EL (cell line): Measurements from ENCODE around the gene LRPPRC.
"Not testable (repeated sequence)": the region's sequence is repeated elsewhere in the genome, so short reads cannot be mapped to it uniquely, and the experiment has no call there.

Source experiments
- DNase-seq: peaks from one replicate; pipeline ENCODE4 v3.0.0-alpha.2; 2016

The LRPPRC gene

GRCh38 chr2:43995733-43996533 lies at the start of gene LRPPRC:
TSS of gene LRPPRC (minus strand) at chr2:43995989. CDS start at chr2:43995947, 42 bp downstream.
- peak; percentile 96 for DNase-seq

DNA sequence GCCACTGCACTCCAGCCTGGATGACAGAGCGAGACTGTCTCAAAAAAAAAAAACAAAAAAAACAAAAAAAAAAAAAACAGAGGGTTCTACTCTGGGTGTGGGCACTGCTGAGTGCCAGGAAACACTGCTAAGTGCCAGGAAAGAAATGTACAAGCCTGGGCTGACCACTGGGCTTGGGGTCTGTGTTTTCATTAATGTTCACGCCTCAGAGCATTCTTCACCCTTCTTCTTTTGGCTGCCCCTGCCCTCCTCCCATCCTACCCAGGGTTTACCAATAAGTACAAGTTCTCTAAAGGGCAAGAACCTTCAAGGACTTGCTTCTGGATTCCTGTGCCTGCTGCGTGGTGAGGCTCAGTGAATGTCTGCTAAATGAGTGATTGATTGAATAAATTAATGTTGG lies 49.3 kb upstream of the LRPPRC start:
- DNase-seq: no peak

GRCh38 chr2:44044281-44044720 lies 48.5 kb upstream of the LRPPRC start:
- DNase-seq: peak; percentile 84

GRCh38 chr2:44040365-44040764 lies 44.6 kb upstream of the LRPPRC start:
- DNase-seq: no peak

DNA sequence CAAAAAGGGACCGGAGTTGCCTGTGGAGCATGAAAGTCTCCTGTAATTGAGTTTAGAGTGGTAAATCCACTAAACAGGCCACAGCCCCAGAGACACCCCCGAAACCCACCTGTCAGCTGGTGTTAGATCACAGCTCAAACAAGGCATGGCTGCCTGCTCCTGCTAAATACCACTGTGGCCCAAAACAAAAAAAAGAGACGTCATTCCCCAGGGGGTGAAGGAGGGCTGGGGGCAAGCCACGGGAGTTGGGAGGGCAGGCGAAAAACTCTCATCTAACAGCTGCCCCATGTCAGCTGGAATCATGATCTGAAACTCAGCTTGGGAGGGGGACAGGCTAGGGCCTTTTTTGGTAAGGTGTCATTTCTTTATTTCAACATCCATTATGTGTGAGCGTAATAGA lies 42.5 kb upstream of the LRPPRC start:
- no peak for DNase-seq

DNA sequence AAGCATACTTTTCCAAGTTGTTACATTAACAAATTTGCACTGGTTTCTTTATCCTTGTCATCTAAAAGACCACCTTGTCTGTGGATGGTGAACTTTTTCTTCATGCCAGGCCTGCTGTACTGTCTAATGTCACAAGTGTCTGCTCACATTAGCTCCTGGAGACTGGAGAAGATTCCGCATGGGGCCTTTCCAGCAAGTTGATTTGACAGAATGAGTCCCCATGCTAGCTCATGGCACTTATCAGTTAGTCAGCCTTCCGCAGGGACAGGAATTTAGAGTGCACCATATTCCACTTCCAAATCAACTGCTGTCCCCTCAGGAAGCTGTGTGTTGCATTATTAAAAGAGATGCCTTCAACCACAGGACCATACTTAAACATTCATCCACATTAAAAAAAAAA lies 41.4 kb upstream of the LRPPRC start:
- no peak for DNase-seq

GRCh38 chr2:44033947-44034346 lies 38.2 kb upstream of the LRPPRC start:
- DNase-seq: no peak

GRCh38 chr2:44027076-44027475 lies 31.3 kb upstream of the LRPPRC start:
- DNase-seq: not testable (repeated sequence)

- peak; percentile 41 for DNase-seq
Observed at GRCh38 chr2:44016282-44016681, 20.5 kb upstream of the LRPPRC start.

GRCh38 chr2:44015239-44015638 lies 19.4 kb upstream of the LRPPRC start:
- DNase-seq: no peak

DNA sequence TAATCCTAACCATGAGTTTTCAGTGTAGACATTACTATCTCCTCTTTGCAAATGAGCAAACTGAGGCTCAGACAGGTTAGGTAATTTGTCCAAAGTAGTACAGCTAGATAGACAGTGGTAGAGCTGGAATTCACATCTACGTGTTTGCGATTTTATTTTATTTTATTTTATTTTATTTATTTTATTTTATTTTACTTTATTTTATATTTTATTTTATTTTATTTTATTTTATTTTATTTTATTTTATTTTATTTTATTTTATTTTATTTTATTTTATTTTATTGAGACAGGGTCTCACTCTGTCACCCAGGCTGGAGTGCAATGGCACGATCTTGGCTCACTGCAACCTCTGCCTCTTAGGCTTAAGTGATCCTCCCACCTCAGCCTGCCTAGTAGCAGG lies 17.4 kb upstream of the LRPPRC start:
- DNase-seq: not testable (repeated sequence)

GRCh38 chr2:44010266-44010665 lies 14.5 kb upstream of the LRPPRC start:
- no peak for DNase-seq

- no peak for DNase-seq
Observed at GRCh38 chr2:44009136-44009735, 13.4 kb upstream of the LRPPRC start.

DNA sequence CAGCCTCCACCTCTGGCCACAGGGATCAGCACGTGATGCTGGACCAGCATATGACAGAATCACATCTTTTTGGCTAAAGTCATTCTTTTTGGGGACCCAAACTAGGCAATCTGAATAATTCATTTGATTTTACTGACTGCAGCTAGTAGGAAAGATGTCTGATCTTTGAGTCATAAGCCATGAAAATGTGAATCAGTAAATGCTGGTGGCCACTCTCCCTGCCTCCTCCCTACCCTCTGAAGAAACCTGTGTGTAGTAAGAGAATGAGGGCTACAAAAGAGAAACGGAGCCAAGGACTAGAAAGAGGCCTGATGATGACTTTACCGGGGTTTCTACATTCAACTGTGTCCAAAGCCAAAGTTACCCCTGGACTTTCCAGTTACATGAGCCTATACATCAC lies 10.1 kb upstream of the LRPPRC start:
- DNase-seq: peak; percentile 41

- no peak for DNase-seq
Observed at GRCh38 chr2:44004735-44005602, 9.2 kb upstream of the LRPPRC start.

DNA sequence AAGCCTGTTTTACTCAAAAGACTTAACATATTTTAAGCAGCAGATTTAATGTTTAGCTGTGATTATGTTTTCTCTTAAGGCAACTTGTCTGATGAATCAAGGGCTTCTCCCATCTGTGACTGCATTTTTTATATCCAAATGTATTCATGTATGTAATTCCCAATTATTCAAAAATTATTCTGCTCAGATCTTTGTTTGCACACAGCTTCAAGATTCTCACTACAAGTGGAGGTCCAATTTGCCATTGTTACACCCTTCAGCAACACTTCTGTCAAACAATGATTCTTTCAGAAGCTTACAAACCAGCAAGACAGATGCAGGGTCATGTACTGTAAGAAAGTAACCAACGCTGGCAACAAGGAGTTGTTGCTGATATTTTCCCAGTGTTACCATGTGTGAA lies 5.9 kb upstream of the LRPPRC start:
- no peak for DNase-seq

DNA sequence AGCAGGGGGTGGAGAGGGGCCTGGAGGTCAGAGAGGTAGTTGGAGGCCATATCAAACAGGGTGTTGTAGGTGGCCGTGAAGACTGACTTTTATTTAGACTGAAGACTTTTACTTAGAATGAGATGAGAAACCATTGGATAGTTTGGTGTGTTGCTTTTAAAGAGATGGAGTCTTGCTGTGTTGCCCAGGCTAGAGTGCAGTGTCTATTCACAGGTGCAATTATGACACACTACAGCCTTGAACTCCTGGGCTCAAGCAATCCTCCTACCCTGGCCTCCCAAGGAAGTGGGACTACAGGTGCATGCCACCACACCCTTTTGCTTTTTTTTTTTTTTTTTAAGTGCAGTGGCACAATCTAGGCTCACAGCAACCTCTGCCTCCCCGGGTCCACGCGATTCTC lies 2.5 kb upstream of the LRPPRC start:
- DNase-seq: no peak

DNA sequence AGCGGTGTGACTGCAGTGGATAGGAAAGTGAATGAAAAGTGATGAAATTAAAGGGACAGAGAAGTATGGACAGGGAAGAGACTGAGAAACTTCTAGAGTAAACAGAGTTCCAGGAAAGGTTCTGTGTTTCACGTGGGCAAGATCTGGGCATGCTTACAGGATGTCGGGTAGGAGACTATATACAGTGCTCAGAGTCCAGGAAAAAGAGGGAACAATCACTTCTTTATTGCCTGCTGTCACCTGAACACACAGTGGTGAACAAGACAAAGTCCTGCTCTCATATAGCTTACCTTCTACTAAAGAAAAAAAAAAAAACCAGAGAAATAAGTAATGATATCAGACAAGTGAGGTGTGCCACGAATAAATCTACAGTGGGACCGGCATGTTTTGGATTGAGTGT lies 2.4 kb downstream of the LRPPRC start:
- DNase-seq: no peak

DNA sequence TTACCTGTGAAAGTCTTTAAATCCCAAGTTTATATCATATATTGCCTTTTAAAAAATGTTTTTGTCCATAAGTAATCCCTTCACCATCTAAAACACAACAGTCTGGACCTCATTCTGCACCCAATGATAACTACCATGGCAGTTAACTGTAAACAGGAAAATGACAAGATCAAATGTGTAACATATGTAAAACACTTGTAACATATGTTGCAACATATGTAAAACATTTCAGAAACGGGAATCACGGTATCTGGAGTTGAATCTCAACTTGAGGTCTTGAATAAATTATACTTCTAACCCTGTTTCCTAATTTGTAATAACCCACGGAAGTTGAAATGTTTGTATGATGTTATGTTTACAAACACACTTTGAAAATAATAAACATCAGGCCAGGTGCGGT lies 6.2 kb downstream of the LRPPRC start:
- DNase-seq: no peak

DNA sequence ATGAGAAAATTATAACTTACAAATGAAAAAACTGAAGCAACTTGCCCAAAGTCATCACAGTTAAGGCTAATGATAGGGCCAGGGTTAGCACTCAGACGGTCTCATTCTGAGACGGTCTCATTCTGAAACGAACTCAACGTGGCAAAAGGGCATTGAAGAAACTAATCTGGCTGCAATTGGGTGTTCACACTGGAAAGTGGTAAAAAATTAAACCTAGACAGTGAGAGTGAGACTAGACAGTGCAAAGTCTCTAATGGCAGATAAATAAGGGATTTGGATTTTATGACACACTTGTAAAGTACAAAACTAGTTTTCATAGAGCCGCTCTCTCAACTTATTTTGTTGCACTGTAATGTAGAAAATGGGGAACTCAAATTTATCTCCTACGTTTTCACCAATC lies 9.2 kb downstream of the LRPPRC start:
- DNase-seq: no peak

- DNase-seq: no peak
Observed at GRCh38 chr2:43985359-43985758, 10.4 kb downstream of the LRPPRC start.

DNA sequence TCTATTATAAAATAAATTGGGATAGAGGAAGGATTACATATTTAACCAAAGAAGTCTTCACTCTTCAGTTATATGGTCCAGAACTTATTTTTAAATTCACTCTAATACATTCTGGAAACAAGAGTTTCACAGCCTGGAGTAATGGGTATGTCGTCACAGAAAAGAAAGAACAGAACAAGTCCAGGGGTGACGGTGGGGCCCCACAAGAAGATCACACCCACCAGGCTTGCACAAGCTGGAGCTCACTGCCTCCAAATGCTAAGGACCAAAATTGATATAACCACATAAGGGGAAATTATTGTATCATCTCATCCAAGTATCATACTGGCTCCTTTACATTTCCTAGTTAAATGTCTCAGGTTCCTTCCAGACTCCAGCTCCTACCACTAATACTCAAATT lies 11.3 kb downstream of the LRPPRC start:
- no peak for DNase-seq

DNA sequence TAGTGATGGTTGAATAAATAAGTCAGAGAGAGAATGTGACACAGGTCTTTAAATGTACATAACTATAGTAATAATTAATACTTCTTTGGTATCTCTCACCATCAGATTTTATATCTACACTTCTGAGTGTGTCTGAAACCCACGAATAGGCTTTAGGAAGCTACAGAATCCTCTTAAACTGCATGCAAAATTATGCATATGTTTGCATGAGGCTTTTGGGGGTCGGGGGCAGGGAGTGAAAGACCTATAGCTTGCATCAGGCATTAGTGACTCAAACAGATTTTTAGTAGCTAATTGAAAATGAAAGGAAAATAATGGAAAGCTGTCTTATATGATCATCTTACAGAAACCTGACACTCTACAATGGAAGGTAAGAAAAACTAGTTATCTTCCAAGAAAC lies 14.9 kb downstream of the LRPPRC start:
- DNase-seq: no peak
